IMR-90 (cell line): Measurements from ENCODE around the gene MGLL. TPM values are rescaled to one million over a fixed set of nuclear protein-coding genes. Genes with fewer than 3 reads are reported as not detected.

Experiments used
- ATAC-seq: fragments of 200-7000 bp; cut with Tn5 transposase; 2 replicates; pipeline ENCODE4 v1.9.1; 2020; ENCODE audit warnings: low read depth, mild to moderate bottlenecking, moderate library complexity
- BruUV-seq: library from RNA; stranded (reverse); fragments of 400-500 nt; replicated peaks from 2 replicates; lab custom pipeline; 2021; lab: Mats Ljungman, UMichigan
- CTCF ChIA-PET: fragments of 300-600 bp; formaldehyde crosslinking; extraction: SDS; loops from one replicate; lab custom pipeline; 2021; ENCODE audit warnings: antibody characterized with exemption; lab: Yijun Ruan, JAX
- POLR2A ChIA-PET: fragments of 300-600 bp; sonication (Branson Sonifier 250); formaldehyde crosslinking; loops from one replicate; lab custom pipeline; 2022; ENCODE audit warnings: antibody characterized with exemption; ENCODE audit not compliant: unreplicated experiment; lab: Charles Lee
- DNase-seq: peaks from one replicate; pipeline ENCODE4 v3.0.0; 2013
- H2AFZ ChIP-seq: replicated peaks from 2 replicates; pipeline ENCODE3; 2013; ENCODE audit warnings: low read length, mild to moderate bottlenecking; ENCODE audit not compliant: poor library complexity
- H2AK5ac ChIP-seq: 2 replicates; pipeline ENCODE4 v1.6.1; 2013; ENCODE audit warnings: low read depth, low read length, inconsistent platforms
- H2AK9ac ChIP-seq: replicated peaks from 2 replicates; pipeline ENCODE3; 2013; ENCODE audit warnings: mild to moderate bottlenecking, low read depth, low read length, moderate library complexity; ENCODE audit not compliant: poor library complexity
- H2BK120ac ChIP-seq: 2 replicates; pipeline ENCODE4 v1.6.1; 2013; ENCODE audit warnings: low read depth, low read length, inconsistent platforms
- H2BK15ac ChIP-seq: 3 replicates; pipeline ENCODE4 v1.6.1; 2013; ENCODE audit warnings: low read depth, low read length, inconsistent platforms
- H2BK20ac ChIP-seq: 2 replicates; pipeline ENCODE4 v1.6.1; 2013; ENCODE audit warnings: low read depth, mild to moderate bottlenecking, inconsistent platforms, low read length, moderate library complexity
- H2BK5ac ChIP-seq: 2 replicates; pipeline ENCODE4 v1.6.1; 2013; ENCODE audit warnings: mild to moderate bottlenecking, low read depth, low read length, inconsistent platforms; ENCODE audit not compliant: poor library complexity, severe bottlenecking
- H3K14ac ChIP-seq: replicated peaks from 2 replicates; pipeline ENCODE4 v1.6.1; 2013; ENCODE audit warnings: low read depth, low read length, inconsistent platforms
- H3K18ac ChIP-seq: 2 replicates; pipeline ENCODE4 v1.6.1; 2013; ENCODE audit warnings: low read depth, low read length, control low read depth
- H3K23ac ChIP-seq: 2 replicates; pipeline ENCODE4 v1.6.1; 2013; ENCODE audit warnings: low read depth, low read length, inconsistent platforms
- H3K27ac ChIP-seq: 2 replicates; pipeline ENCODE4 v1.5.1; 2013; ENCODE audit warnings: mild to moderate bottlenecking, control low read depth, low read length; ENCODE audit not compliant: insufficient read depth
- H3K27me3 ChIP-seq: 2 replicates; pipeline ENCODE4 v1.6.1; 2013; ENCODE audit warnings: low read length; ENCODE audit not compliant: control insufficient read depth, insufficient read depth
- H3K36me3 ChIP-seq: 2 replicates; pipeline ENCODE4 v1.6.1; 2013; ENCODE audit warnings: low read length, mixed read lengths; ENCODE audit not compliant: control insufficient read depth, insufficient read depth
- H3K4ac ChIP-seq: 2 replicates; pipeline ENCODE4 v1.6.1; 2013; ENCODE audit warnings: low read depth, low read length, inconsistent platforms
- H3K4me1 ChIP-seq: 2 replicates; pipeline ENCODE4 v1.6.1; 2013; ENCODE audit warnings: low read length, mixed read lengths; ENCODE audit not compliant: control insufficient read depth, insufficient read depth
- H3K4me2 ChIP-seq: 2 replicates; pipeline ENCODE4 v1.6.1; 2013; ENCODE audit warnings: low read depth, mild to moderate bottlenecking, control low read depth, low read length, moderate library complexity
- H3K4me3 ChIP-seq: 2 replicates; pipeline ENCODE4 v1.5.1; 2013; ENCODE audit warnings: low read depth, mild to moderate bottlenecking, control low read depth, low read length, moderate library complexity; ENCODE audit not compliant: insufficient read depth
- H3K56ac ChIP-seq: 2 replicates; pipeline ENCODE4 v1.6.1; 2013; ENCODE audit warnings: low read length, inconsistent platforms; ENCODE audit not compliant: insufficient read depth; ENCODE audit errors: extremely low read depth
- H3K79me1 ChIP-seq, 2 experiments: 2 replicates each; pipeline ENCODE4 v1.6.1; 2013; ENCODE audit warnings: low read length in 2 of 2, inconsistent platforms in 1 of 2, low read depth in 1 of 2
- H3K9ac ChIP-seq: 2 replicates; pipeline ENCODE4 v1.6.1; 2013; ENCODE audit warnings: low read depth, low read length, control low read depth
- H3K9me1 ChIP-seq: 2 replicates; pipeline ENCODE4 v1.6.1; 2013; ENCODE audit warnings: low read length, inconsistent platforms; ENCODE audit not compliant: insufficient read depth
- H3K9me3 ChIP-seq: 2 replicates; pipeline ENCODE4 v1.6.1; 2013; ENCODE audit warnings: low read length; ENCODE audit not compliant: control insufficient read depth, insufficient read depth
- H4K20me1 ChIP-seq: 2 replicates; pipeline ENCODE4 v1.6.1; 2013; ENCODE audit warnings: low read length, inconsistent platforms; ENCODE audit not compliant: insufficient read depth
- H4K5ac ChIP-seq: 2 replicates; pipeline ENCODE4 v1.6.1; 2013; ENCODE audit warnings: mild to moderate bottlenecking, low read depth, low read length, control low read depth
- H4K8ac ChIP-seq, 2 experiments: 2 replicates each; pipeline ENCODE4 v1.6.1; 2013; ENCODE audit warnings: low read depth in 2 of 2, low read length in 2 of 2, control low read depth in 1 of 2, inconsistent platforms in 1 of 2
- H4K91ac ChIP-seq: 2 replicates; pipeline ENCODE4 v1.6.1; 2013; ENCODE audit warnings: low read depth, low read length, inconsistent platforms; ENCODE audit not compliant: insufficient read depth
- CEBPB ChIP-seq: IDR thresholded peaks from 2 replicates; pipeline ENCODE4 v1.6.1; 2012; ENCODE audit warnings: low read depth, low read length, improper control_type of control experiment
- CHD1 ChIP-seq: IDR thresholded peaks from 2 replicates; pipeline ENCODE4 v1.6.1; 2012; ENCODE audit warnings: low read depth, low read length, improper control_type of control experiment
- CTCF ChIP-seq: conservative IDR thresholded peaks from 2 replicates; pipeline ENCODE4 v1.5.1; 2012; ENCODE audit warnings: mild to moderate bottlenecking, low read depth, low read length, improper control_type of control experiment
- ELK1 ChIP-seq: fragments of 150-350 bp; IDR thresholded peaks from 2 replicates; pipeline ENCODE4 v1.6.1; 2016; ENCODE audit warnings: low read depth, mild to moderate bottlenecking, low read length, moderate library complexity, borderline replicate concordance
- MAFK ChIP-seq: IDR thresholded peaks from 2 replicates; pipeline ENCODE4 v1.6.1; 2012; ENCODE audit warnings: low read depth, low read length, improper control_type of control experiment
- MAZ ChIP-seq: IDR thresholded peaks from 2 replicates; pipeline ENCODE4 v1.6.1; 2012; ENCODE audit warnings: low read depth, mild to moderate bottlenecking, low read length, improper control_type of control experiment, moderate library complexity, borderline replicate concordance
- NFE2L2 ChIP-seq: fragments of 150-350 bp; IDR thresholded peaks from 2 replicates; pipeline ENCODE4 v1.6.1; 2016; ENCODE audit warnings: low read depth, mild to moderate bottlenecking, low read length
- RCOR1 ChIP-seq: IDR thresholded peaks from 2 replicates; pipeline ENCODE4 v1.6.1; 2012; ENCODE audit warnings: mild to moderate bottlenecking, low read length, improper control_type of control experiment; ENCODE audit not compliant: insufficient replicate concordance
- RFX5 ChIP-seq: IDR thresholded peaks from 2 replicates; pipeline ENCODE4 v1.8.0; 2012; ENCODE audit warnings: low read depth, mild to moderate bottlenecking, low read length, moderate library complexity
- WGBS, 2 experiments: methylation state at CpG; one replicate each; pipeline versions ENCODE4 v1.1.5 to v1.1.7; 2013; ENCODE audit warnings: missing lambda C conversion rate in 2 of 2; ENCODE audit not compliant: insufficient read length in 1 of 2; ENCODE audit errors: extremely low coverage in 2 of 2; 5-methylcytosine and 5-hydroxymethylcytosine counted together
- dilution Hi-C: fragments of 300-500 bp; cut with HindIII; formaldehyde crosslinking; loops from one replicate; pipeline ENCODE4 v1.14.3; 2018; ENCODE audit warnings: low sequenced_read_pairs; ENCODE audit not compliant: unreplicated experiment
- in situ Hi-C: fragments of 300-500 bp; cut with MboI; formaldehyde crosslinking; loops from 3 replicates; pipeline ENCODE4 v1.14.3; 2019; ENCODE audit warnings: low sequenced_read_pairs, inconsistent platforms, mixed read lengths
- intact Hi-C: fragments of 100-400 bp; cut with micrococcal nuclease; formaldehyde crosslinking; loops from 2 replicates; pipeline ENCODE4 v1.10.0; 2022
- polyA plus RNA-seq, 3 experiments: library from polyadenylated mRNA; depleted of rRNA; stranded (reverse); fragments of >200 nt; gene quantifications; 2 replicates each; pipeline ENCODE4 v1.2.3, GENCODE V29; 2012; ENCODE audit warnings: low replicate concordance in 1 of 3
- total RNA-seq: library from RNA; depleted of rRNA; stranded (reverse); fragments of >200 nt; gene quantifications from 2 replicates; pipeline ENCODE4 v1.2.3, GENCODE V29; 2012

Gene MGLL
- total and polyA plus RNA-seq, 2 of the 4 experiments (the other 2 are of a cell fraction): 23.7 to 60.6 TPM

- Histone ChIP-seq H3K4me3 (no peak overlapping the region), H2AK9ac (no peak overlapping the region), H3K9ac (no peak overlapping the region), H3K27ac (no peak overlapping the region), H3K18ac (no peak overlapping the region), H4K5ac (no peak overlapping the region), H3K56ac (no peak overlapping the region), H3K9me1 (peaks cover 26% of the 10 kb centered on the region), H3K4ac (peak overlapping the region; percentile 59), H3K4me2 (no peak overlapping the region), H3K23ac (no peak overlapping the region), H3K36me3 (peaks cover 7% of the 10 kb centered on the region), H2BK120ac (no peak overlapping the region; the same call in 1 of the 2 replicates), H2BK20ac (no peak overlapping the region), H4K8ac (no peak overlapping the region), H3K4me1 (peaks cover 18% of the 10 kb centered on the region), H3K27me3 (no peaks in the 10 kb centered on the region), H3K79me1 (peaks cover 55 to 81% of the 10 kb centered on the region in 2 experiments), H3K9me3 (no peaks in the 10 kb centered on the region), H2AK5ac (peak overlapping the region; percentile 20), H3K14ac (no peak overlapping the region), H4K20me1 (no peaks in the 10 kb centered on the region), H4K91ac (no peak overlapping the region), H2BK5ac (no peak overlapping the region), H2AFZ (no peak overlapping the region), H2BK15ac (no peak overlapping the region)
- no TSS peak for BruUV-seq
- in situ Hi-C loops (no loop called here), dilution Hi-C loops (no loop called here), intact Hi-C loops (no loop called here)
- ATAC-seq (no peak), DNase-seq (no peak)
- 80% methylated on average over 1 of the region's 13 CpGs; no CpG with 5 or more reads in 1 of the 2 experiments for WGBS, 2 experiments
- TF ChIP-seq MAZ: no peak
- TF ChIP-seq RCOR1: no peak
- no peak for TF ChIP-seq RFX5
- TF ChIP-seq CEBPB: no peak
- TF ChIP-seq NFE2L2: no peak
- no peak for TF ChIP-seq MAFK
- TF ChIP-seq CHD1: no peak
- no peak for TF ChIP-seq ELK1
- TF ChIP-seq CTCF: no peak
- CTCF ChIA-PET: no interaction called here
- POLR2A ChIA-PET: no interaction called here
Observed at GRCh38 chr3:127760791-127761440, 61.4 kb downstream of the MGLL start.
